AG09309 (cell line): ENCODE measurements around the gene GCAT.

Experiments used
- DNase-seq: peaks from one replicate; pipeline ENCODE4 v3.0.0-alpha.2; 2010; ENCODE audit warnings: low read depth
- H3K4me3 ChIP-seq: 2 replicates; pipeline ENCODE4 v1.5.1; 2011; ENCODE audit warnings: mild to moderate bottlenecking, low read depth, low read length, moderate library complexity; ENCODE audit not compliant: control insufficient read depth
- CTCF ChIP-seq: IDR thresholded peaks from 2 replicates; pipeline ENCODE4 v1.5.1; 2011; ENCODE audit warnings: mild to moderate bottlenecking, low read depth, low read length, inconsistent platforms; ENCODE audit not compliant: insufficient read depth, control insufficient read depth; ENCODE audit errors: missing control alignments

Gene GCAT

GRCh38 chr22:37763652-37764051 is 44.1 kb upstream of the GCAT start:
- no peak overlapping the region for H3K4me3 ChIP-seq
- no peak for DNase-seq
- no peak for TF ChIP-seq CTCF

GRCh38 chr22:37764622-37765021 is 43.1 kb upstream of the GCAT start:
- TF ChIP-seq CTCF, result no peak
- H3K4me3 ChIP-seq, result no peak overlapping the region
- no peak for DNase-seq

- no peak for TF ChIP-seq CTCF
- H3K4me3 ChIP-seq, result no peak overlapping the region
- DNase-seq, result no peak
Measured at GRCh38 chr22:37765498-37765897, 42.2 kb upstream of the GCAT start.

- DNase-seq, result no peak
- H3K4me3 ChIP-seq, result no peak overlapping the region
- no peak for TF ChIP-seq CTCF
Measured at GRCh38 chr22:37765953-37766576, 41.7 kb upstream of the GCAT start.

- peak; percentile 34 for TF ChIP-seq CTCF
- H3K4me3 ChIP-seq, result no peak overlapping the region
- DNase-seq, result no peak
Measured at GRCh38 chr22:37768273-37768672, 39.5 kb upstream of the GCAT start.

GRCh38 chr22:37769056-37769455 is 38.7 kb upstream of the GCAT start:
- no peak overlapping the region for H3K4me3 ChIP-seq
- DNase-seq, result no peak
- TF ChIP-seq CTCF, result no peak

GRCh38 chr22:37771081-37771480 is 36.7 kb upstream of the GCAT start:
- DNase-seq, result no peak
- no peak for TF ChIP-seq CTCF
- no peak overlapping the region for H3K4me3 ChIP-seq
